Spinal cord (tissue), 10 donors: ENCODE measurements around the gene ASB3. TPM values are rescaled to one million over a fixed set of nuclear protein-coding genes. Genes with fewer than 3 reads are reported as not detected.
A peak's percentile ranks its signal among the peaks of the same experiment; 100 is the strongest.

Experiments
- DNase-seq, 6 donors: peaks; one replicate each; pipeline versions ENCODE4 v3.0.0 to v3.0.0-alpha.2; 2013 to 2015; ENCODE audit warnings: low spot score in 6 of 6, low read depth in 4 of 6
- H3K27ac ChIP-seq: one replicate; pipeline ENCODE4 v1.5.1; 2013; ENCODE audit warnings: low read depth, low read length, control low read depth
- H3K27me3 ChIP-seq: one replicate; pipeline ENCODE4 v1.6.1; 2013; ENCODE audit warnings: low read length; ENCODE audit not compliant: control insufficient read depth, insufficient read depth
- H3K36me3 ChIP-seq: one replicate; pipeline ENCODE4 v1.6.1; 2013; ENCODE audit warnings: low read length; ENCODE audit not compliant: control insufficient read depth, insufficient read depth
- H3K4me1 ChIP-seq: one replicate; pipeline ENCODE4 v1.6.1; 2013; ENCODE audit warnings: low read length; ENCODE audit not compliant: control insufficient read depth, insufficient read depth
- H3K4me3 ChIP-seq: one replicate; pipeline ENCODE4 v1.5.1; 2013; ENCODE audit warnings: low read depth, low read length, control low read depth
- H3K9me3 ChIP-seq: one replicate; pipeline ENCODE4 v1.6.1; 2013; ENCODE audit warnings: low read length; ENCODE audit not compliant: control insufficient read depth, insufficient read depth
- WGBS: methylation state at CpG from one replicate; pipeline ENCODE4 v1.1.5; 2013; ENCODE audit warnings: missing lambda C conversion rate; ENCODE audit not compliant: insufficient coverage; 5-methylcytosine and 5-hydroxymethylcytosine counted together
- polyA plus RNA-seq, 2 donors: library from polyadenylated mRNA; unstranded; fragments of 120-200 nt; gene quantifications; one replicate each; pipeline ENCODE4 v1.2.1, GENCODE V29; 2013; ENCODE audit not compliant: insufficient read length in 2 of 2
- total RNA-seq, 2 donors: library from RNA; depleted of rRNA in 1 of 2; stranded (reverse); fragments of 120-200 nt in 1 of 2; fragments of >200 nt in 1 of 2; gene quantifications; one replicate each; pipeline versions ENCODE4 v1.2.3 to v1.2.4, GENCODE V29; 2013 to 2014
- donor health status: healthy.

Gene ASB3
- total and polyA plus RNA-seq, 4 donors = 32.4 to 67.9 (median 42.8) TPM

DNA sequence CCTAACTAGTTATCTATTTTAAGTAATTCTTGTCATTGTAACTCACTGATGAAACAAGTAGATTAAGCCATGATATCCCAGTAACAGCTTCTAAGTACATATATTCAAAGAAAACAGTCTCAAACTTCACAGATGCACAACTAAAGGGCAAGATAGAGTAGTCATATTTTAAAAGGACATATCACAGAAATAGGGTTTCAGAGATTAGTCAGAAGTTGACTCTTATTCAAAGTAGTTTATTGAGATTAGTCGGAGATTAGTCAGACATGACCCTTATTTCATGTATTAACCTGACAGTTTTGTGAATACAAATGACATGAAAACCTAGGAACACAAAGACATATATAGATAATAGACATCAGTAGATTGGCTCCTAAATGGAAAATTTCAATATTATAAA lies 35.0 kb downstream of the ASB3 start:
- H3K27ac ChIP-seq = no peak overlapping the region
- H3K4me3 ChIP-seq = no peak overlapping the region
- H3K36me3 ChIP-seq = peaks cover 7% of the 10 kb centered on the region
- DNase-seq = no peak
- H3K27me3 ChIP-seq = no peaks in the 10 kb centered on the region
- no peaks in the 10 kb centered on the region for H3K4me1 ChIP-seq
- no CpG with 5 or more reads among the region's 1 CpG for WGBS
- no peaks in the 10 kb centered on the region for H3K9me3 ChIP-seq

DNA sequence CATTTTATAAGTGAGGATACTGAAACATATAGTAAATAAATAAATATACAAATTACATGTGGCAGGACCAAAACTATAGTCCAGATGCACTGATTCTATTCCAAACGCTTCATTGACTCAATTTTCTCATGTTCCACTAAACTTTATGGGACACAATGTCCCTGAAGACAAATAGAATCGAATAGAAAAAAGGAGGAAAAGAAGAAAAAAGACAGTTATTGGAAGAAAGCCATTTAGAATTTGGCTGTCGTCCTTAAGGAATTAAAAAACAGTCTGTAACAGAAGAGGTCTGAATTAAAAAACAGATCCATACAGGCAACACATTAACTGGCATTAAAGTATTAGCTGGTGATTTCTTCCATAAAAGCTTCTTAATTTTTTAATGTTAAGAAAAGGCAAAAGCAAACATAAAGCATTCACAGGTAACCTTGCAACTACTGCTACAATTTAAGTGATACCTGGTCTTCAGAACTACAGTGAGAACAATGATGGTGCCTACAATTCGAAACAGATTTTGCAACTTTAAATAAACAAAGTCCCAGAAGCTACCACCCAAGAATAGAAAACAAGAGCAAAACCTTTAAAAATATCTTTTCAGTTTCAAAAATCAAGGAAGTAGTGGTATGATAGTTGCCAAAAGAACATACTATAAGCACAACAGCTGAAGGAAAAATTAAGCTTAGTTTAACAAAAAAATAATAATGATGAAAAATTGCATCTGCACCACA lies 36.5 kb downstream of the ASB3 start:
- H3K9me3 ChIP-seq = no peaks in the 10 kb centered on the region
- peak in 2 of 6 donors; percentile 51 to 55 for DNase-seq
- no peaks in the 10 kb centered on the region for H3K27me3 ChIP-seq
- no peaks in the 10 kb centered on the region for H3K4me1 ChIP-seq
- H3K4me3 ChIP-seq = no peak overlapping the region
- WGBS = no CpG with 5 or more reads among the region's 4 CpGs
- H3K27ac ChIP-seq = no peak overlapping the region
- peaks cover 10% of the 10 kb centered on the region for H3K36me3 ChIP-seq

DNA sequence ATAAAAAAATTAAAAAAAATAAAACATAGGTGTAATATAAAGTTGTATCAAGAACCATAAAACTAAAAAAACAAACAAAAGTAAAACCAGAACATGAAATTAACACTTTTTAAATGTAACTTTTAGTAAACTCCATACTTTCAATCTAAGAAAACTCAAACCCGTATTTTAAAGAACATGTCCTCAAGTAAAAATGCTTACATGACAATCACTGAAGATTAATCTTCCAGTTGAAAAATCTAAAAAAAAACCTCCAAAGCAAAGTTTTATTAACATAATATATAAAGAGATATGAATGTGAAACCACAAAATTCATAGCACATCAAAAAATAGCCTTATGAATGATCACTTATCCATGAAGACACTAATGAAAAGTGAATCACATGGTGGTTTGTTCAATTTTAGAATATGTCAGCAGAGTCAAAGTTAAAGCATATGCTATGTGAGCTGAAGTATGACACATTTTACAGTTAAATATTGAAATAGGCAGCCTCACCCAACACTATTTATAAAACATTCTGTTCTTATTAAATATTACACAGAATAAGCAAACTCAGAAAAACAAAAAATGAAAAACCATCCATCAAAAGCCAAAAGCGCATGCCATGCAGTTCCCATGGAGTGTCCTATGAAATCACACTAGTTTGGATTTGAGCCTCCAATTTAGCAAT lies 42.2 kb downstream of the ASB3 start:
- Histone ChIP-seq H3K4me1 (peaks cover 2% of the 10 kb centered on the region), H3K27ac (no peak overlapping the region), H3K9me3 (no peaks in the 10 kb centered on the region), H3K36me3 (peaks cover 10% of the 10 kb centered on the region), H3K4me3 (no peak overlapping the region), H3K27me3 (no peaks in the 10 kb centered on the region)
- WGBS = no CpG with 5 or more reads among the region's 2 CpGs
- DNase-seq = no peak

DNA sequence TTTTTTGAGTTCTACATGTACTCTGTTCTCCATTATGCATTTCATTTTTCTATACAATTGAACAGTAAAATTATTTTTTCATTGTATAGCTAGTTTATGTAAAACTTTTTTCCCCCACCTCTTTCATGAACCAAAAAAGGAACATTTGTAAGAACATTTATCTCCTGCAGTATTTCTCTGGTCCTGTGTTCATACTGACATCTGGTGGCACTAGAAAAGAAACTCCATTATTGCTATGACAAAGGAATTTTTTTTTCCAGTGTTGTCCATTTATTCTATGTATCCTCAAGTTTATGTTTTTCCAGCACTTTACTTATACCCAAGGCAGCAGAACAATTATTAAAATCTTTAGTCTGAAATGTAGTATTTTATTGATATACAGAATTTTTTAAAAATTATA lies 46.6 kb downstream of the ASB3 start:
- DNase-seq = peak in 5 of 6 donors; percentile 15 to 90 (median 38)
- H3K4me1 ChIP-seq = peaks cover 3% of the 10 kb centered on the region
- H3K36me3 ChIP-seq = no peaks in the 10 kb centered on the region
- no peak overlapping the region for H3K27ac ChIP-seq
- H3K4me3 ChIP-seq = no peak overlapping the region
- no peaks in the 10 kb centered on the region for H3K27me3 ChIP-seq
- no peaks in the 10 kb centered on the region for H3K9me3 ChIP-seq

DNA sequence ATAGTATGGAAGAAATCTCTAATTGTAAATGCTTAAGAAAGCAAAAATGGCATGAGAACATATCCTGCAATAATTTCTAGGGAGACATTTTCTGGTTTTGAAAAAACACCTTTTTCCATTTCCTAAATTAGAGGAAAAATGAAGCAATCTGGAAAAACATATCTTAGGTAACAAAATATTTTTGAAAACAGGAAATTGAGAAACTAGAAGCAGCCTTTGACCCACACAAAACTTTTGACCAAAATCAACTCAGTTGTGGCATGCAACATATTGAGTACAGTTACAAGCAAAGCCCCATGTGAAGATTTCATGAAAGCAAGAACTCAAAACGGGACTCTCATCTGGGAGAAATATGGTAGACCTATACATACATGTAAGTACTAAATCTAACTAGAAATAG lies 47.7 kb downstream of the ASB3 start:
- Histone ChIP-seq H3K27me3 (no peaks in the 10 kb centered on the region), H3K4me3 (no peak overlapping the region), H3K4me1 (peaks cover 3% of the 10 kb centered on the region), H3K27ac (no peak overlapping the region), H3K36me3 (peaks cover 5% of the 10 kb centered on the region), H3K9me3 (no peaks in the 10 kb centered on the region)
- DNase-seq = no peak
- WGBS = no CpG with 5 or more reads among the region's 1 CpG

DNA sequence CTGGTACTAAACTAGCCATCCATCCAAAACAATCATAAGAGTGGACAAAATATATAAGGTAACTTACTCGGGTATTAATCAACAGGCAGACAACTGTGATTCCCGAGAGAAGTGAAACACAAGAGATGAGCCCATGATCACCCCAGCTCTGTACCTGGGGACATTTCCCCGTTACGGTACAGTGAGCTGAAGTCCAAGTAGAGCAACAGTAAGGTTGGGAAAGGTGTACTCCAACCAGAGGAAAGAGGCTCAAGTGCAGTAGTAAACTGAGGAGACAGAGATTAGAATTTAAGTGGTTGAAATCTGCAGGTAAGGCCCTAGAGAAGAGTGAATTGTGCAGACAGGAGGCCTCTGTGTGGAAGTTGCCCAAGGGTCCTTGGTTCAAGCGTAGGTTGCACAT lies 49.7 kb downstream of the ASB3 start:
- Histone ChIP-seq H3K9me3 (no peaks in the 10 kb centered on the region), H3K27me3 (no peaks in the 10 kb centered on the region), H3K4me1 (peaks cover 3% of the 10 kb centered on the region), H3K36me3 (peaks cover 5% of the 10 kb centered on the region), H3K4me3 (no peak overlapping the region), H3K27ac (no peak overlapping the region)
- 97% methylated on average over 4 of the region's 5 CpGs for WGBS
- DNase-seq = no peak

DNA sequence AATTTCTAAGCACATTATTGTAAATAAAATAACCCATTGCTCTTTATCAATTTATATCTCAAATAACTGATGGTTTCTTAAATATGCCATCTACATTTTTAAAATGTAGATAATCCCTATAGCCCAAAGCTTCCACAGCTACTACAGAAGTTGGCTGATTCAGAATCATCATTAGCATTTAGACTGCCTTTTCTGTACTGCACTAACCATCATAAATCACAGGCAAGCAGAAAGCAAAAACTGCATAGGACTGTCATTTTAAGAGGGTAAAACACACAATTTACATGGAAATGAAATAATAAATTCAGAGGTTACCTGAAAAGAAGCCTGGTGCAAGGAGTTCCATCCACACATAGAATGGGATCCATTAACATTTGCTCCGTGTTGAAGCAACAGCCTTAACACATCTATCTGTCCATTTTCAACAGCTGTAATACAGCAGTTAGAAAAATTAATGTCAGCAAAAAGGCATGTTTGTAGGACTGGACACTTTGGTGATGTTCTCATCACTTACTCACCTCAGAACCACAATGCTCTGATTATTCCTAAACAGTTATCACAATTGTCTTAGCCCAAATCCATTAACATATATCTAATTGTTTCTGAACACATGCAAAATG lies 57.5 kb downstream of the ASB3 start:
- H3K4me3 ChIP-seq = no peak overlapping the region
- WGBS = no CpG with 5 or more reads among the region's 1 CpG
- peak in 1 of 6 donors; percentile 47 for DNase-seq

DNA sequence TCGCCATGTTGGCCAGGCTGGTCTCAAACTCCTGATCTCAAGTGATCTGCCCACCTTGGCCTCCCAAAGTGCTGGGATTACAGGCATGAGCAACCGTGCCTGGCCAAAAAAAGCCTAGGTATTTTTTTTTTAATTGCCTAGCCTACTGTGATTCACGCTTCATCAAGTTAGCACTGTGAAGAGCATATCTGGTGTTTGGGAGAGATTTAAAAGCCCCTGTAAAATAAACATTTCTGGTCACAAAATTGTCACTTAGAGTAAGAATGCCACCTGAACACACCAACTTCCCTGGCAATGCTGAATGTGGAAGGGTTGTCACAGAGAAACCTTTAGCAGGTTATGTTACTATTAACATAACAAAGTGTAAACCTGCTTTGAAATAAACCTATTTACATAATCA lies 58.8 kb downstream of the ASB3 start:
- no peak overlapping the region for H3K4me3 ChIP-seq
- H3K36me3 ChIP-seq = no peaks in the 10 kb centered on the region
- H3K27me3 ChIP-seq = no peaks in the 10 kb centered on the region
- H3K4me1 ChIP-seq = no peaks in the 10 kb centered on the region
- no peak for DNase-seq
- WGBS = 83% methylated on average over 1 of the region's 3 CpGs
- peaks cover 4% of the 10 kb centered on the region for H3K9me3 ChIP-seq
- no peak overlapping the region for H3K27ac ChIP-seq

More for the DNA sequence above, 57.5 kb downstream of the ASB3 start:
- Histone ChIP-seq H3K27me3 (no peaks in the 10 kb centered on the region), H3K4me1 (no peaks in the 10 kb centered on the region), H3K36me3 (no peaks in the 10 kb centered on the region), H3K27ac (no peak overlapping the region), H3K9me3 (peaks cover 3% of the 10 kb centered on the region)

DNA sequence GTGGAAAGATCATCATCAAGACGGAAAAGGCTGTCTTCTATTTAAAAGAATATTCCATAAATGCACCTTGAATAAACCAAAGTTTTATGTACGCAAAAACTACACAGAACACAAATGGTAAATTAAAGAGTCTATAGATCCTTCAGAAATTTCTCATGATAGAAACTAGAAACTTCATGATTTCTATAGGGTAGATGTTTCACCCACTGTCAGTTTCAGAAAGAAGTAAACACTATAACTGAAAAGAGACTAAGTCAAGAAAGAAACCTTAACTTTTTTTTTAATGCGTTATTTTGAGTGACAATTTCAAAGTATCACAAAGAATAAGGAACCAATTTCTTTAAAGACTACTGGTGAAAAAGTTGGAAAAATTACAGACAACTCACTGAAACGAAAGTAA lies 61.1 kb downstream of the ASB3 start:
- Histone ChIP-seq H3K4me1 (no peaks in the 10 kb centered on the region), H3K36me3 (no peaks in the 10 kb centered on the region), H3K27ac (no peak overlapping the region), H3K27me3 (no peaks in the 10 kb centered on the region), H3K4me3 (no peak overlapping the region), H3K9me3 (peaks cover 4% of the 10 kb centered on the region)
- DNase-seq = no peak
- WGBS = no CpG with 5 or more reads among the region's 4 CpGs

DNA sequence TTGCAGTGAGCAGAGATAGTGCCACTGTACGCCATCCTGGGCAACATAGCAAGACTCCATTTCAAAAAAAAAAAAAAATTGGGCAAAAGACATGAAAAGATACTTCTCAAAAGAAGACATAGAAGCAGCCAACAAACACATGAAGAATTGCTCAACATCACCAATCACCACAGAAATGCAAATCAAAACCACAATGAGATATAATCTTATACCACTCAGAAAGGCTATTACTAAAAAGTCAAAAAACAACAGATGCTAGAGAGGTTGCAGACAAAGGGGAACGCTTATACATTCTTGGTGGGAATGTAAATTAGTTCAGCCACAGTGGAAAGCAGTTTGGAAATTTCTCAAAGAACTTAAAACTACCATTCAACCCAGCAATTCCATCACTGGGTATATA lies 62.2 kb downstream of the ASB3 start:
- Histone ChIP-seq H3K27ac (no peak overlapping the region), H3K27me3 (no peaks in the 10 kb centered on the region), H3K36me3 (no peaks in the 10 kb centered on the region), H3K9me3 (peaks cover 2% of the 10 kb centered on the region), H3K4me3 (no peak overlapping the region), H3K4me1 (no peaks in the 10 kb centered on the region)
- no peak for DNase-seq
- WGBS = 100% methylated on average over 1 of the region's 2 CpGs
